HepG2 (cell line): ENCODE measurements around the gene ETFA. TPM values are rescaled to one million over a fixed set of nuclear protein-coding genes. Genes with fewer than 3 reads are reported as not detected.

ENCODE experiments used
- ASH2L ChIP-seq: fragments of 300-600, 200-600 bp; sonication (generic); IDR thresholded peaks from 2 replicates; pipeline ENCODE4 v1.7.0; 2017; ENCODE audit warnings: low read depth, mild to moderate bottlenecking, moderate library complexity, mixed read lengths, low read length; ENCODE audit not compliant: insufficient read length
- EEA1 ChIP-seq: sonication (generic); formaldehyde crosslinking; IDR thresholded peaks from 2 replicates; pipeline ENCODE4 v1.5.1; 2020; ENCODE audit warnings: mild to moderate bottlenecking, missing genetic modification reagents, borderline replicate concordance
- ELF1 ChIP-seq: sonication (generic); formaldehyde crosslinking; IDR thresholded peaks from 2 replicates; pipeline ENCODE4 v1.4.0; 2020; ENCODE audit warnings: missing genetic modification reagents
- GFI1 ChIP-seq: sonication (generic); formaldehyde crosslinking; IDR thresholded peaks from 2 replicates; pipeline ENCODE4 v1.5.0; 2020; ENCODE audit warnings: missing genetic modification reagents, mild to moderate bottlenecking, borderline replicate concordance
- GTF3A ChIP-seq: sonication (generic); formaldehyde crosslinking; conservative IDR thresholded peaks from 2 replicates; pipeline ENCODE4 v1.4.0; 2020; ENCODE audit warnings: mild to moderate bottlenecking, missing genetic modification reagents
- HOXA7 ChIP-seq: sonication (generic); formaldehyde crosslinking; IDR thresholded peaks from 2 replicates; pipeline ENCODE4 v1.8.1; 2022; ENCODE audit warnings: mild to moderate bottlenecking, missing genetic modification reagents, moderate library complexity
- ISL2 ChIP-seq: sonication (generic); formaldehyde crosslinking; IDR thresholded peaks from 2 replicates; pipeline ENCODE4 v1.5.0; 2020; ENCODE audit warnings: missing genetic modification reagents
- KAT2B ChIP-seq: fragments of 150-350 bp; IDR thresholded peaks from 2 replicates; pipeline ENCODE4 v1.6.1; 2014; ENCODE audit warnings: low read depth, low read length, borderline replicate concordance
- KAT7 ChIP-seq: IDR thresholded peaks from 2 replicates; pipeline ENCODE4 v1.6.1; 2018; ENCODE audit warnings: borderline replicate concordance, missing compliant biosample characterization
- MIXL1 ChIP-seq: IDR thresholded peaks from 2 replicates; pipeline ENCODE4 v1.6.1; 2016
- PAX8 ChIP-seq: sonication (generic); formaldehyde crosslinking; IDR thresholded peaks from 2 replicates; pipeline ENCODE4 v1.8.0; 2022; ENCODE audit warnings: mild to moderate bottlenecking, missing genetic modification reagents, borderline replicate concordance
- PCBP1 ChIP-seq: fragments of 200-400 bp; formaldehyde crosslinking; IDR thresholded peaks from 2 replicates; pipeline ENCODE4 v1.6.1; 2017; ENCODE audit warnings: mild to moderate bottlenecking, low read depth, low read length, borderline replicate concordance
- RAD51 ChIP-seq: fragments of 450-650 bp; IDR thresholded peaks from 2 replicates; pipeline ENCODE4 v1.6.1; 2016; ENCODE audit warnings: borderline replicate concordance
- RNF2 ChIP-seq: fragments of 450-650 bp; conservative IDR thresholded peaks from 2 replicates; pipeline ENCODE4 v1.6.1; 2016; ENCODE audit warnings: low read depth
- SMAD9 ChIP-seq: sonication (generic); formaldehyde crosslinking; IDR thresholded peaks from 2 replicates; pipeline ENCODE4 v1.5.1; 2020; ENCODE audit warnings: mild to moderate bottlenecking, missing genetic modification reagents
- ZNF446 ChIP-seq: sonication (generic); formaldehyde crosslinking; IDR thresholded peaks from 2 replicates; pipeline ENCODE4 v1.5.0; 2020; ENCODE audit warnings: mild to moderate bottlenecking, missing genetic modification reagents
- ZNF547 ChIP-seq: sonication (generic); formaldehyde crosslinking; IDR thresholded peaks from 2 replicates; pipeline ENCODE4 v1.5.1; 2020; ENCODE audit warnings: mild to moderate bottlenecking, missing genetic modification reagents
- ZNF614 ChIP-seq: IDR thresholded peaks from 2 replicates; pipeline ENCODE4 v1.6.1; 2018; ENCODE audit warnings: missing biosample characterization, missing genetic modification reagents, inconsistent platforms, borderline replicate concordance
- polyA plus RNA-seq, 8 experiments: library from polyadenylated mRNA; depleted of rRNA in 3 of 8; stranded (reverse) in 7 of 8; unstranded in 1 of 8; fragments of >200 nt; fragmentation: Illumina TruSeq in 4 of 8; extraction: Trizol in 4 of 8; gene quantifications; 2 replicates each; pipeline versions ENCODE4 v1.2.1 to v1.2.3, GENCODE V29; 2011 to 2016; ENCODE audit warnings: low read depth in 4 of 8, missing spikeins in 1 of 8, mixed read lengths in 1 of 8; ENCODE audit not compliant: insufficient read depth in 1 of 8
- total RNA-seq, 5 experiments: library from RNA; depleted of rRNA; stranded (reverse); fragments of >200 nt; fragmentation: Illumina TruSeq; extraction: Trizol; gene quantifications; 2 replicates each; pipeline ENCODE4 v1.2.3, GENCODE V29; 2016; ENCODE audit warnings: low read depth in 1 of 5
- TF ChIP-seq, protein P1 (sequence below): sonication (generic); formaldehyde crosslinking; IDR thresholded peaks from 2 replicates; pipeline ENCODE4 v1.4.0; 2020; ENCODE audit warnings: mild to moderate bottlenecking, missing genetic modification reagents
- TF ChIP-seq, protein P2 (sequence below): sonication (generic); formaldehyde crosslinking; IDR thresholded peaks from 2 replicates; pipeline ENCODE4 v1.5.1; 2020; ENCODE audit warnings: mild to moderate bottlenecking, missing genetic modification reagents
- TF ChIP-seq, protein P3 (sequence below): sonication (generic); formaldehyde crosslinking; conservative IDR thresholded peaks from 2 replicates; pipeline ENCODE4 v1.8.0; 2022; ENCODE audit warnings: mild to moderate bottlenecking, moderate library complexity, missing genetic modification reagents
- TF ChIP-seq, protein P4 (sequence below): IDR thresholded peaks from 2 replicates; pipeline ENCODE4 v1.6.1; 2016; ENCODE audit warnings: low read depth, control low read depth
- TF ChIP-seq, protein P5 (sequence below): sonication (generic); formaldehyde crosslinking; IDR thresholded peaks from 2 replicates; pipeline ENCODE4 v1.4.0; 2020; ENCODE audit warnings: missing genetic modification reagents

Gene ETFA
- total and polyA plus RNA-seq, 2 of the 13 experiments (the other 11 are each of a cell fraction or from before 2014, with no cell fraction given) = 291 to 396 TPM

DNA sequence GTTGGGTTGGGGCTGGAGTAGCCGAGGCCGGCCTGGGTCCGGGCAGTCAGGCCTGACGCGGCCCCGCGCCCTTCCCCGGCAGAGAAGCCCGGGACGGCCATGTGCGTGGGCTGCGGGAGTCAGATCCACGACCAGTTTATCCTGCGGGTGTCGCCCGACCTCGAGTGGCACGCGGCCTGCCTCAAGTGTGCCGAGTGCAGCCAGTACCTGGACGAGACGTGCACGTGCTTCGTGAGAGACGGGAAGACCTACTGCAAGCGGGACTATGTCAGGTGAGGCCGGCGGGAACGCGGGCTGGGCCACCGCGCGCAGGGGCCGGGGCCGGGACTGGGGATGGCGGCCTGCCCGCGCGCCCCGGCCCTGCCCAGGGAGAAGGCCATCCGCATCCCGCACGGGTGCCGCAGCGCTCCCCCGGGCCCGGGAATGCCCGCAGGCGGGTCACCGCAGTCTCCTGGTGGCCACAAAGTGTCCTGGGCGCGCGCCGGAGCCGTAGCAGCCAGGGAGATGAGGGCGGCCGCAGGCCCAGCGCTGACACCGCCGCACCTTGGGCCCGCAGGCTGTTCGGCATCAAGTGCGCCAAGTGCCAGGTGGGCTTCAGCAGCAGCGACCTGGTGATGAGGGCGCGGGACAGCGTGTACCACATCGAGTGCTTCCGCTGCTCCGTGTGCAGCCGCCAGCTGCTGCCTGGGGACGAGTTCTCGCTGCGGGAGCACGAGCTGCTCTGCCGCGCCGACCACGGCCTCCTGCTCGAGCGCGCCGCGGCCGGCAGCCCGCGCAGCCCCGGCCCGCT, 26.6 kb upstream of the ETFA start (continued):
- TF ChIP-seq KAT2B (no peak), RNF2 (peak; percentile 80; the same call in 1 of the 2 replicates), GFI1 (no peak), ZNF614 (CRISPR knock-in tag) (no peak), ZNF446 (CRISPR knock-in tag) (peak; percentile 95), PCBP1 (no peak), ISL2 (CRISPR knock-in tag) (peak; percentile 40; the same call in 1 of the 2 replicates), MIXL1 (CRISPR knock-in tag) (no peak), KAT7 (no peak), GTF3A (no peak), HOXA7 (CRISPR knock-in tag) (no peak), PAX8 (peak; percentile 69; the same call in 1 of the 2 replicates), ZNF547 (CRISPR knock-in tag) (peak; percentile 91), ASH2L (peak; percentile 58), RAD51 (no peak), SMAD9 (CRISPR knock-in tag) (no peak), EEA1 (peak; percentile 19; the same call in 1 of the 2 replicates), ELF1 (CRISPR knock-in tag) (no peak)
- TF ChIP-seq, protein P1, sequence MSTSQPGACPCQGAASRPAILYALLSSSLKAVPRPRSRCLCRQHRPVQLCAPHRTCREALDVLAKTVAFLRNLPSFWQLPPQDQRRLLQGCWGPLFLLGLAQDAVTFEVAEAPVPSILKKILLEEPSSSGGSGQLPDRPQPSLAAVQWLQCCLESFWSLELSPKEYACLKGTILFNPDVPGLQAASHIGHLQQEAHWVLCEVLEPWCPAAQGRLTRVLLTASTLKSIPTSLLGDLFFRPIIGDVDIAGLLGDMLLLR (CRISPR knock-in tag) = peak; percentile 62; the same call in 1 of the 2 replicates
- TF ChIP-seq, protein P2, sequence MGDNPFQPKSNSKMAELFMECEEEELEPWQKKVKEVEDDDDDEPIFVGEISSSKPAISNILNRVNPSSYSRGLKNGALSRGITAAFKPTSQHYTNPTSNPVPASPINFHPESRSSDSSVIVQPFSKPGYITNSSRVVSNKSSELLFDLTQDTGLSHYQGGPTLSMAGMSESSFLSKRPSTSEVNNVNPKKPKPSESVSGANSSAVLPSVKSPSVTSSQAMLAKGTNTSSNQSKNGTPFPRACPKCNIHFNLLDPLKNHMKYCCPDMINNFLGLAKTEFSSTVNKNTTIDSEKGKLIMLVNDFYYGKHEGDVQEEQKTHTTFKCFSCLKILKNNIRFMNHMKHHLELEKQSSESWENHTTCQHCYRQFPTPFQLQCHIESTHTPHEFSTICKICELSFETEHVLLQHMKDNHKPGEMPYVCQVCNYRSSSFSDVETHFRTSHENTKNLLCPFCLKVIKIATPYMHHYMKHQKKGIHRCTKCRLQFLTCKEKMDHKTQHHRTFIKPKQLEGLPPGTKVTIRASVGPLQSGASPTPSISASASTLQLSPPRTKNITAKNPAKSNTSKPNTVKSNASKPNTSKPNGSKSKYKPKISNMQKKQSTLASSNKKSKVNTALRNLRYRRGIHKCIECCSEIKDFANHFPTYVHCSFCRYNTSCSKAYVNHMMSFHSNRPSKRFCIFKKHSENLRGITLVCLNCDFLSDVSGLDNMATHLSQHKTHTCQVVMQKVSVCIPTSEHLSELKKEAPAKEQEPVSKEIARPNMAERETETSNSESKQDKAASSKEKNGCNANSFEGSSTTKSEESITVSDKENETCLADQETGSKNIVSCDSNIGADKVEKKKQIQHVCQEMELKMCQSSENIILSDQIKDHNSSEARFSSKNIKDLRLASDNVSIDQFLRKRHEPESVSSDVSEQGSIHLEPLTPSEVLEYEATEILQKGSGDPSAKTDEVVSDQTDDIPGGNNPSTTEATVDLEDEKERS (CRISPR knock-in tag) = 0 out of 2 replicates have a peak, but pooled peaks have one; percentile 22
- TF ChIP-seq, protein P3, sequence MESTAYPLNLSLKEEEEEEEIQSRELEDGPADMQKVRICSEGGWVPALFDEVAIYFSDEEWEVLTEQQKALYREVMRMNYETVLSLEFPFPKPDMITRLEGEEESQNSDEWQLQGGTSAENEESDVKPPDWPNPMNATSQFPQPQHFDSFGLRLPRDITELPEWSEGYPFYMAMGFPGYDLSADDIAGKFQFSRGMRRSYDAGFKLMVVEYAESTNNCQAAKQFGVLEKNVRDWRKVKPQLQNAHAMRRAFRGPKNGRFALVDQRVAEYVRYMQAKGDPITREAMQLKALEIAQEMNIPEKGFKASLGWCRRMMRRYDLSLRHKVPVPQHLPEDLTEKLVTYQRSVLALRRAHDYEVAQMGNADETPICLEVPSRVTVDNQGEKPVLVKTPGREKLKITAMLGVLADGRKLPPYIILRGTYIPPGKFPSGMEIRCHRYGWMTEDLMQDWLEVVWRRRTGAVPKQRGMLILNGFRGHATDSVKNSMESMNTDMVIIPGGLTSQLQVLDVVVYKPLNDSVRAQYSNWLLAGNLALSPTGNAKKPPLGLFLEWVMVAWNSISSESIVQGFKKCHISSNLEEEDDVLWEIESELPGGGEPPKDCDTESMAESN (CRISPR knock-in tag) = 0 out of 2 replicates have a peak, but pooled peaks have one; percentile 54
- TF ChIP-seq, protein P4, sequence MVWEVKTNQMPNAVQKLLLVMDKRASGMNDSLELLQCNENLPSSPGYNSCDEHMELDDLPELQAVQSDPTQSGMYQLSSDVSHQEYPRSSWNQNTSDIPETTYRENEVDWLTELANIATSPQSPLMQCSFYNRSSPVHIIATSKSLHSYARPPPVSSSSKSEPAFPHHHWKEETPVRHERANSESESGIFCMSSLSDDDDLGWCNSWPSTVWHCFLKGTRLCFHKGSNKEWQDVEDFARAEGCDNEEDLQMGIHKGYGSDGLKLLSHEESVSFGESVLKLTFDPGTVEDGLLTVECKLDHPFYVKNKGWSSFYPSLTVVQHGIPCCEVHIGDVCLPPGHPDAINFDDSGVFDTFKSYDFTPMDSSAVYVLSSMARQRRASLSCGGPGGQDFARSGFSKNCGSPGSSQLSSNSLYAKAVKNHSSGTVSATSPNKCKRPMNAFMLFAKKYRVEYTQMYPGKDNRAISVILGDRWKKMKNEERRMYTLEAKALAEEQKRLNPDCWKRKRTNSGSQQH (CRISPR knock-in tag) = no peak
- TF ChIP-seq, protein P5, sequence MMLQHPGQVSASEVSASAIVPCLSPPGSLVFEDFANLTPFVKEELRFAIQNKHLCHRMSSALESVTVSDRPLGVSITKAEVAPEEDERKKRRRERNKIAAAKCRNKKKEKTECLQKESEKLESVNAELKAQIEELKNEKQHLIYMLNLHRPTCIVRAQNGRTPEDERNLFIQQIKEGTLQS (CRISPR knock-in tag) = no peak; the same call in 1 of the 2 replicates
